ENCODE data around the gene FAM111A.

Gene FAM111A

DNA sequence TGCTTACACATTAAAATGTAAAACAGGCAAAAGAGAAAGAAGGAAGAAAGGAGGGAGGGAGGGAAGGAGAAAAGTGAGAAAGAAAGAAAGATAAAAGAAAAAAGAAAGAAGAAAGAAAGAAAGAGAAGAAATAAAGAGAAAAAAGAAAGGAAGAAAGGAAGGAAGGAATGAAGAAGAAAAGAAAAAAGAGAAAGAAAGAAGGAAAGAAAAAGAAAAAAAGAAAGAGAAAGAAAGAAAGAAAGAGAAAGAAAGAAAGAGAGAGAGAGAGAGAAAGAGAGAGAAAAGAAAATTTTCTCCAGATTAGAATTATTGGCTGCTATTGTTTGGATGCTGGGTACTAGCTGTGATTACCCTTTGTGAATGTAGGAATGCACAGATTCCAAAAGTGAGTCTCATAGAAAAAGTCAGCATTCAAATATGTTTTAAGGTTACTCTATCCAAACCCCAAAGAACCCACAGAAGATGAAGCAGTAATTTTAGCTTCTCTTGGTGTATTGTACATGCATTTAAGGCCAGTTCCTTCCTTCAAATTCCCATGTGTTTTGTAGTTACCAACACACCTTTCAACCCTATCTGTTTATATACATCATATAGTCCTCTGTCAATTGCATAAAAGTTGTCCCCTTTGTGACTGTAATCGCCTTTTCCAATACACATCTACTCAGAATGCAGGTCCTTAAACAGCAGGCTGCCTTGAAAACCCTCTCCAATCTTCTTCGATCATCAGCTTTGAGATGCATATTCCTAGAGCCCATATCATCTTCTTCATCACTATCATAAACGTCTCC lies 789 bp upstream of the FAM111A start:
- DNase-seq (ENCODE audit: low spot score), result no peak

DNA sequence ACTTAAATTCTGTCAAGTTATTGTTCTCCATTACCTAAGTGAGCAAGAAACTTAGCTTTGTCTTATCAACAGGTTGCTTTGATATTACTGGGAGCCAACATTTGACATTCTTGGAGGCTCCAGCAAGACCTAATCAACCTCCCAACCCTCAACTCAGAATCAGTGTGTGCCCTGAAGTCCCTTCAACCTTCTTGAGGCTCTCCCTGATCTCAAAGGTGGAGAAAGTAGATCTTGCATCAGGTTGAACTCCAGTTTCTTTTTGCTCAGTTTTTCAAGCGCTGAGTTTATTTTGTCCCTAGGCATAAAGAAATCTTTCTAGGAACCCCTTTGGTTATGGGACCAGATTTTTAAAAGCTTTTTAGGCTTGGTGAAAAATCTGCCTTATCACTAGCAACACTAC lies 1.4 kb downstream of the FAM111A start:
- no peak for DNase-seq (ENCODE audit: low spot score)

DNA sequence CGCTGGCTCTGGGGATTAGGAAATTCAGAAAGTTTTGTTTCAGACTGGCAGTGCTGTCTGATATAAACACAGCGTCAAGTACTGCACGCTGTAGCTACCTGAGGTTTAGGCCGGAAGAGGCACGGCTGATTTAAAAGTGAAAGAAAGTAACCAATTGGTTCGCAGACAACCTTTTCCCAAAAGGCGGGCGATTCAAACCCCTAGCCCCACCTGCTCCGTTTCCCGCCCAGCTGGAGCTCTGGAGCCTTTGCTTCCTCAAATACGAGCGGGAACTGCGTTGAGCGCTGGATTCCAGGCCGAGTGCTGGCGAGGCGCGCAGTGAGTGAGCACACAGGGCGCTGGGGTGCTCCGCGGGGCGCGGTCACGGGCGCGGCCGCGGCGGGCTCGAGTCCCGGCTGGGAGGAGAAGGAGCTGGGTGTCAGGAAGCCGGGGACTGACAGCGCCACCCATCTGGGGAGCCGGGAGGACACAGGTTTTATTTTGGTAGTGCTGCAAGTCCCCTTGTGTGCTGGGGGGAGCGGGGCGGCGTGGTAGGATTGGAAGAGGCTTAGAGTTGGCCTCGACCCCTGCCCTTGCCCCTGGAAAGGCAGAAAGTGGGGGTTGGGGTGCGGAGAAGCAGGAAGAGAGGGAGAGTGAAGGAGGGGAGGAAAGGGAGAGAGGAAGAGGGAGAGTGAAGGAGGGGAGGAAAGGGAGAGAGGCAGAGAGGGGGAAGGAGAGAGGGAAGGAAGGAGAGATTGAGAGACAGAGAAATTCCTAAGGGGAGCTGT lies 2.1 kb downstream of the FAM111A start:
- DNase-seq (ENCODE audit: low spot score), result peak; percentile 89

DNA sequence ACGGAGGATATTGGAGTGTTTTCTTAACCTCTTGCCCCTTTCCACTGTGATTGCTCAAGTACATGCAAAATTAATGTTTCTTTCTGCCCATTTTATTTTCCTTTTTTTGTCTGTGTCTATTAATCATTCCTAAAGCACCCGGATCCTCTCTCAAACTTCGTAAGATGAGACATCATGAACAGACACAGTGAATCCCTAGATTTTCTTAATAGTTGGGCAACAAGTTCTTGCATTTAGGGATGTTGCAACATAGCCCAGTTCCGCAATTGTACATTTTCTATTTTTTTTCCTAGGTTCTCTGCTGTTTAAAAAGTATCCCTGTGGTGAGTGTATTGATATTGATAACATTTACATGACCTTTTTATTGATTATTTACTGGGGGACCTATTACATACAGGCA lies 2.9 kb downstream of the FAM111A start:
- DNase-seq (ENCODE audit: low spot score), result no peak

DNA sequence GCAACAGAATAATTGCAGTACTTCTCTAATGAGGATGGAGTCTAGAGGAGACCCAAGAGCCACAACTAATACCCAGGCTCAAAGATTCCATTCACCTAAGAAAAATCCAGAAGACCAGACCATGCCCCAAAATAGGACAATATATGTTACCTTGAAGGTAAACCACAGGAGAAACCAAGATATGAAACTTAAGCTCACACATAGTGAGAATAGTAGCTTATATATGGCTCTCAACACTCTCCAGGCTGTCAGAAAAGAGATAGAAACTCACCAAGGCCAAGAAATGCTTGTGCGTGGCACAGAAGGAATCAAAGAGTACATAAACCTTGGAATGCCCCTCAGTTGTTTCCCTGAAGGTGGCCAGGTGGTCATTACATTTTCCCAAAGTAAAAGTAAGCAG lies 9.1 kb downstream of the FAM111A start:
- DNase-seq (ENCODE audit: low spot score), result no peak

DNA sequence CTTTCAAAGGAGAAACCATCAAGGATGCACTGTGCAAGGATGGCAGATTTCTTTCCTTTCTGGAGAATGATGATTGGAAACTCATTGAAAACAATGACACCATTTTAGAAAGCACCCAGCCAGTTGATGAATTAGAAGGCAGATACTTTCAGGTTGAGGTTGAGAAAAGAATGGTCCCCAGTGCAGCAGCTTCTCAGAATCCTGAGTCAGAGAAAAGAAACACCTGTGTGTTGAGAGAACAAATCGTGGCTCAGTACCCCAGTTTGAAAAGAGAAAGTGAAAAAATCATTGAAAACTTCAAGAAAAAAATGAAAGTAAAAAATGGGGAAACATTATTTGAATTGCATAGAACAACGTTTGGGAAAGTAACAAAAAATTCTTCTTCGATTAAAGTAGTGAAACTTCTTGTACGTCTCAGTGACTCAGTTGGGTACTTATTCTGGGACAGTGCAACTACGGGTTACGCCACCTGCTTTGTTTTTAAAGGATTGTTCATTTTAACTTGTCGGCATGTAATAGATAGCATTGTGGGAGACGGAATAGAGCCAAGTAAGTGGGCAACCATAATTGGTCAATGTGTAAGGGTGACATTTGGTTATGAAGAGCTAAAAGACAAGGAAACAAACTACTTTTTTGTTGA lies 9.8 kb downstream of the FAM111A start:
- DNase-seq (ENCODE audit: low spot score), result no peak

DNA sequence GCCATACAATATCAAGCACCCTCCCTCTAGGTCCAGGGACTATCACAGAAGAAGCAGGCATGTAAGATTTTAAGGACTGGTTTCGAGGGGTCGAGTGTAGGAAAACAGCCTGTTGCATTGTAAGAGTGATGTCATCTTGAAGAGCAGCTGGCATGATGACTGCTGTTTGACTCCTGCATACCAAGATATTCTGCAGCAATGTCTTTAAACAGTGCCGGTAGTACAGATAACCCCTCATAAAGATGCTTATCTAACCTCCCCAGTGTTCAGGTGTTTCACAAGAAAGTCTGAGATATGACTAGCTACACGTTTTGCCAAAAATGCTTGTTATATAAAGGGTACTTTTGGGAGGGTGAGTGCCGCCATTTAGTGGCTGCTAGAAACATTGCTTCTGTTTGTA lies 12.0 kb downstream of the FAM111A start:
- DNase-seq (ENCODE audit: low spot score), result no peak

DNA sequence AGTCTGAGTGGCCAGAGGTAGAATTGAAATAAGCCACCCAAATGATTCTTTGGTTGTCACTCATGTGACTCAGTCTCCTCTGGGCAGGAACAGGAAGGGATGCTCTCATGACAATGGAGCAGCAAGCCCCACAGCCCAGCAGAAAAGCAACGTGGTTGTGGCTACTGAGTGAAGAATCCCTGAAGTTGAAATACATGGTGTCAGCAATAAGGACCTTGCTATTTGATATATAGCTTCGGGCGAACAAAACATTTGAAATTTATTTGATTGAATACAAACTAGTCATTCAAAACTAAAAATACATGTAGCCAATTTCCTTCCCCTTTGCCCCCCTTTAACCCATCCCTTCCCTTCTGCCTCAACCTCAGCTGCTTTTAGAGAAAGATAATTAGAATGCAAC lies 14.8 kb downstream of the FAM111A start:
- DNase-seq (ENCODE audit: low spot score), result no peak

DNA sequence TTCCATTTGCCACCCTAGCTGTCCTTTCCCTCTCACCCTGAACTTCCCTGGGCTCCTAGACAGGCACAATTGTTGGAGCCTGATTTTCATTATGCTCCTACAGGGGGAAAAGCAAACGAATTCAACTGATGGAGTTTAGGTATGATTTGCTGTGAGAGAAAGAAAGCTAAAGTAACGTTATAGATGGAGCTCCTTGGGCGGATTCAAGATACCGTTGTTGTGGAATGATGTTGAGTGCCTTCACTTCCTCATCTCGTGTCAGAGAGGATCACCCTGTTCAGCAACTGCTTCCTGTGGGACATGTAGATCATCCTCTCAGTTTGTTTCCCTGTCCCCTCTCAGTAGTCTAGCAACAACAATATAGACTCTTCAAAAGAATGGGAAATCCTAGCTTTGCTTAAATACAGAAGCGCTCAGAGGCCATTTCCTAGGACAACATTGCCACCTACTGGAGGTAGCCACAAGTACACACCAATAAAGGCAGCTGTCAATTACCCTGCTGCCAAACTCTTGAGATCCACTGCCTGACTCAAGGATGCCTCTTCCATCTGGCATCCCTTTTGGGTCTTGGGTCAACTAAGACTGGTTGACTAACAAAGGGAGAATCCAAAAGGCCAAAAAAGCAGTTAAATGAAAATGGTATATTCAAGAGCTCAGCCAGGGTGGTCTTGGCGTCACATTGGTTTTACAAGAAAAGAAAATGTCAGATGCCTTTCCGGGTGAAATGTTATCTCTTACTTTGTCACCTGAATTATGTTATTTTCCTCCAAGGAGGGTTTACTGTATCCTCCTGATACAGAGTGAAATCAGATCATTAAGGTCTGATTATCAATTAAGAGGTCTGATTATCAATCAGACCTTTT lies 15.8 kb downstream of the FAM111A start:
- DNase-seq (ENCODE audit: low spot score), result peak; percentile 73

DNA sequence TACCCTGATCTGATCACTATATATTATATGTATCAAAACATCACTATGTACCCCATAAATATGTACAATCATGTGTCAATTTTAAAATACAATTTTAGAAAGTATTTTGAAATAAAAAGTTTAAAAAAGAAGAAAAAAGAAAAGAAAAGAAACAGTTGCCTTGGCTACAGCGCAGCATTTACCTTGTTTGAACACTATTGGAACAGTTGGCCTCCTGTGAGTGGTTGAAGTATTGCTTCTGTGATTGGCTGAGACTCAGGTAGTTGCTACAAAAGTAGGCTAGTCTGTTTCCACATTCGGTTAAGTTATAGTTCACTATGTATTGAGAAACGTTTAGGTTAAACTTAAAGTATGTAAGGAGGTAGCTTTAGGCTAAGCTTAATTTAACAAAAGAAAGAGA lies 21.4 kb downstream of the FAM111A start:
- DNase-seq (ENCODE audit: low spot score), result no peak

DNA sequence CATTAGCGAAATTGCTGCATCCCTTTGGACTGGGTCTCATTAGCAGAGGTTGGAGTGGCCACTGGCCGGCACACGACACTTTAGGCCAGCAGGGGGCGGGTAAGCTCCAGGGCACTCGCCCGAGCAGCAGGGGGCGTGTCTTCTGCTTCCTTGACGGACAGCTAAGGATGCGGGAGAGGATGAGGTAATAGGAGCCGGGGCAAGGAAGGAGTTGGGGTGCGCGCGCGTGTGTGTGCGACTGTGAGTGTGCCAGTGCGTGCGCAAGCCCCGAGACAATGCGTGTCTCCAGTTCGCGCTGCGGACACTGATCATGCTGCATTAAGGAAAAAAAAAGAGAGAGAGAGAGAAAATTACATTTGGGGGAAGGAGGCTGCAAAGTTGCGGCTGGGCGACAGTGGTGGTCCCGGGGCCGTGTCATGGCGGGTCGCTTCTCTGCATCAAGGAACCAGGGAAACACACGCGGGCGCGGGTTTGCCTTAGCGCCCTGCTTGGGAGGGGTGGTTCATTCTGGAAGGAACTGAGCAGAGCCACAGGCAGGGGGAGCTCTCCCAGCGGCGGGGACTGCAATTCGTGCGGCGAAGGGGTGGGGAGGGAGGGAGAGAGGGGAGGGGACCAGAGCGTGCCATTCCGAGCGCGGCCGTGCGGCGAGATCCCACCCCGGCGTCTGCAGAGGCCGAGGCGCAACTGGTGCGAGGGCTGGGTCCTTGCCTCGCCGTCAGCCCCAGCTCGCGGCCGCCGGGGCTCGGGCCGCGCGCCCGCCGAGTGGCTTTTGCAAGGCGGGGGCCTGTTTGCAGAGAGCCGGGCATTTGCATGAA lies 29.1 kb downstream of the FAM111A start, which contains the start of gene DTX4:
Gene DTX4 (plus strand): TSS at position 625 of the 815 bp plus-strand sequence. CDS start 464 bp downstream, outside the sequence.
- peak; percentile 87 for DNase-seq (ENCODE audit: low spot score)

DNA sequence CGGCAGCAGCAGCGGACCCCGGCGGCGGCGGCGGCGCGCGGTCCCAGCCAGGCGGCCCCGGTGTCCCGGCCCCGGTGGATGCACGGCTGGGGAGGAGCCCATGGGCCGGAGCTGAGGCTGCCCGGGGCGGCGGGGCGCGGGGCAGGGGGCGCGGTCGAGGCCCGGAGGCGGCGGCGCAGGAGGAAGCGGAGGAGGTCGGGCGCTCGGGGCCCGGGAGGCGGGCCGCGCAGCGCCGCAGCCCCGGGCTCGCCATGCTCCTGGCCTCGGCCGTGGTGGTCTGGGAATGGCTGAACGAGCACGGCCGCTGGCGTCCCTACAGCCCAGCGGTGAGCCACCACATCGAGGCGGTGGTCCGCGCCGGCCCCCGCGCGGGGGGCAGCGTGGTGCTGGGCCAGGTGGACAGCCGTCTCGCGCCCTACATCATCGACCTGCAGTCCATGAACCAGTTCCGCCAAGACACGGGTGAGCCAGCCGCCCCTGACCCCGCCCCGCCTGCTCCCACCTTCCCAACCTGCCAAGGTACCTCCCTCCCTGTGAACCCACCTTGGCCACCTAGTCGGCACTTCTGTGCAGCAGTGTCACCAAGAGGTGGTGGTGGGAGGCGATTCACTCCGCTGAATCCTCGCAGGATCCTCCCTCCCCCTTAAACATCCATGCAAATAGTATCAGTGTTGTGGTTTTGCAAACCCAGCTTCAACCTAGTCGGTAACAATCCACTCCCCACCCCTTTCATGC lies 29.9 kb downstream of the FAM111A start:
- peak; percentile 67 for DNase-seq (ENCODE audit: low spot score)

DNA sequence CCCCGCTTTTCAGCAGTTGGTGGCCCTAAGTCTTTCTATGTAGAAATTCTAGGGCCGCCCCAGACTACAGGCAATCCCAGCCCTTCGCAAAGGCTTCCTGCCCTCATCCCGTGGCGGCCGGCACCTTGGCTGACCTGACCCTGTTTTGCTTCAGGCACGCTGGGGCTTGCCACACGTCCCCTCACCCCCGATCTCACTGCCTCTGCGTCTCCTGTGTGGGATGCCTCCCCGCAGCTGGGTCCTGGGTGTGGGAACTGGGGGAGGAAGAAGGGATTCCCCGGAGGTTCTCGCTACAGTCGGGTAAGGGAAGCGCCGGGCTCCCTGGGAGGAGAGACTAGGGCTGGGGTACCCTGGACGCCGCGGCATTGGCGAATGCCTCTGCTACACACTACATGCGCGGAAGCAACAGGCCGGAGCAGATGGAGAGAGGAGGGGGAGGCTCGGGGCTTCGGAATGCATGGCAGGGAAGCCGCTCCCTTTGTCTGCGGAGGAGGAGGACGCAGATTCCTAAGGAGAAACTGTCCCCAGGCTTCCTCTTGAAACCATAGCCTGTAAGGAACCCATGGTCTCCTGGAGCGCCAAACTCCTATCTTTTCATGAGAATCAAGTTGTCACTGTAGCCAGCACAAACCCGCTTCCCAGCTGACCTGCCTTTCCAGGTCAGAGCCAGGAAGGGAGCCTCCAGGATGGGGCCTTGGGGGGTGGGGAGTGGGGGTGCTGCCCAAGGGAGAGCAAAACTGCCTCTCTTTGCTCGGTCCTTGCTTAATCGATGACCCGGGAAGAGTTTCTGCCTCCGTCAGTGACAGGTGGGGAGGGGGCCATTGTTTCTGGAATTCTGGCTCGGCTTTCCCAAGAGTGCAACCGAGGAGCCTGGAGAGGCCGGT lies 30.7 kb downstream of the FAM111A start:
- DNase-seq (ENCODE audit: low spot score), result no peak

DNA sequence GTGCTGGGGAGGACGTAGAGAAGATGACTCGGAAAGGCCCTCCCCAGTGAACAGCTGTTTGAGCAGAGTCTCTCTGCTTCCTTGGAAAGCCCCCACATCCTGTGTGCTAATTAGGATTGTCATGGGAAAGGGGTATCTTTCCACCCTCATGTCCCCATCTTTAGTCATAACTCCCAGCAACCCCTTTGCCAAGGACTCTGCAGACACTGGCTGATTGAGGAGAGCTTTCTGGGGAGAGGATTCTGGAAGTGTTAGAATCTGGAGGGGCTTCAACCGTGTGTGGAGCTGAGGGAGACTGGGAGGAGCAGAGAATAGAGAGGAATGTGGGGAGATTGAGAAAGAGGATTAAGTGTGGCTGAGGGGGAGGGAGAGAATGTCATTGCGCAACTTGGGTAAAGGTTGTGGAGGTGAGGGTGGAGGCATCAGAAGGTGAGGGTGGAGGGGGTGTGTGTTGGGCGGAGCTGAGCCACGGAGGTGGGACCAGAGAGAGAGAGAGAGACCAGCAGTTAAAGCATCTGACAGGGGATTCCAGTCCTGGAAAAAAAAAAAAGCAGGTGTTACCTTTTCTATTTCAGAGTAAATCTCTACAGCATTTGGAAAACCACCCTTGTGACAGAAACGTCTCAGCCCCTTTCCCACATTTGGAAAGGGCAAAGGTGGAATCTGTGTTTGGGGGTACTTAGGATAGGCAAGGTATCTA lies 31.5 kb downstream of the FAM111A start:
- no peak for DNase-seq (ENCODE audit: low spot score)

DNA sequence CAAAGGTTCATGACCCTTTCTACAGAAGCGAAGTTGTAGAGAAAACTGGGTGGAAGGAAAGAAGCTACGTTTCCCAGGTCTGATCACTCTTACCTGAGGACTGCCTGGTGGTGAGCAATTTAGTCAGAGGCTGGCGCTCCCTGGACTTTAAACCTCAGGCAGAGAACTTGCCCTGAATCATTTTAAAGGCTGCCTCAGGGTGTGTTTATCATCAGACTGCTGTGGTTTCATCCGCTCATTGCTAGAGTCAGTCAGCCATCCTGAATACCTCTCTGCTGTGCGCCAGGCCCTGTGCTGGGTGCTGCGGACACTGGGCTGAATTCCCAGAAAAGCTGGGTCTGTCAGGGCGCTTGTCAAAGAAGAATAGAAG lies 32.0 kb downstream of the FAM111A start:
- DNase-seq (ENCODE audit: low spot score), result no peak

DNA sequence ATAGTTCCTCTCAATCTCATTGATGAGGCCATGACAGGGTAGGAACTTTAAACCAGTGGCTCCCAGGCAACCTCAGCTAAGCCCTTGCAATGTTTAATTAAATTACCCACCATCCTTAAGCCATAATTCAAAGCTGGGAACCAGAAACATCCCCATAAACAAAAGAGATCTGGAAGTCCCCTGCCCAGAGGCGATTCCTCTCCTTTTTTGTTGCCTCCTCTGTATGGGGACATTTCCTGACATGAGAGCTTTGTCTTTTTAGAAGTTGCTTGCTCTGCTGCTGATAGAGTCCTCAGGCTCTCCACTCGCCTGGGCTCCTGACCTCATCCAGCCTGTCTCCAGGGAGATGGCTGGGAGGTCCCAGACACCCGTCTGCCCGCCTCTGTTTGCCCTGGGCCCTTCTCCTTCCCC lies 32.4 kb downstream of the FAM111A start:
- DNase-seq (ENCODE audit: low spot score), result no peak

DNA sequence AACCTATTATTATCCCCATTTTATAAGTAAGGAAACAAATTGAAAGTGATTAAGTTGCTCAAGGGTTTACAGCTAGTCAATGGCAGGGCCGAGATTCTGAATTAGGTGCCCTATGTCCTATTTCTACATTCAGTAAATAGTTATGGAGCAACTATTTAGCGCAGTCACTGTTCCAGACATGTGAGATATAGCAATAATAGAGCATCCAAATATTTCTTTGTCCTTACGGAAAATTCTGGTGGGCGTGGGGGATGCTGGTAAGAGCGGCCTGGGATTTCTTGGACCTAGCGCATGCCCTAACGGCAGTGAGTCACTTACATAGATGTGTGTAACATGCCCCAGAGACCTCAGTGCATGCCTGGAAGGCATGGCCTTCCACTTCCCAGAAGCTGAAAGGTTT lies 33.7 kb downstream of the FAM111A start:
- no peak for DNase-seq (ENCODE audit: low spot score)

DNA sequence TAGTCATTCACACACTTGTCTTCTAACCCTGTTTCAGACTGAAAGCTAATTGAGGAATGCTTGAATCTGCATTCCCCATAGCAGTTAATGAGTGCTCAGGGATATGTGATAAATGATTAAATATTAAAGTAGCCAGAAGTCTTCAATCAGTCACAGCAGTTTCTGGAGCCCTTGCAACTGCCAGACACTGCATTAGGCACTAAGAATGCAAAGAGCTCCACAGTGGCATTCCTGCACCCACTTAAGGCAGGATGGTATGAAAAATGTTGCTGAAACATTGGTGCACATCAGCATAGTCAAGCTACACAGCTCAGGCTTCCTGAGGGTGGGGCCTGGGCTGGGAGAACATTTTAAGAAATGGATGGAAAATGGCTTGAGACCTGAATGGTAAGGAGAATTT lies 35.7 kb downstream of the FAM111A start:
- no peak for DNase-seq (ENCODE audit: low spot score)

DNA sequence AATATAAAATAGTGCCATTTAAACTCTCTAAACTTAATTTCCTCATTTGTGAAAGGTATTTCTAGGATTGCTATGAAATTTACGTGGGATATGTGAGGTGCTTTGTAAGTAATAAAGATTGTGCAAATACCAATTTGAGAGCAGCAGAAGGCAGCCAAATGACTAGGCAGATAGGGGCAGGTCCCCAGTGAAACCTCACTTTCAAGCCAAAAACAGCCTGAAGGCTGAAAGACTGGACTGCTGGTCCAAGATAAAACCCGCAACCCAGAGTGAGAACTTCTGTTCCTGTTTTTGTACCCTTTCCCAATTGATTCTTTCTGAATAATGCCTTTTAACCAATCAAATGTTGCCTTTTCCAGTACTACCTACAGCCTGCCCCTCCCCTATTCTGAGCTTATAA lies 36.5 kb downstream of the FAM111A start:
- DNase-seq (ENCODE audit: low spot score), result no peak

Data from germinal center (tissue), 1 donor.